Retinal pigment epithelial cell (primary cell): ENCODE data around the gene CTBP2.

Source experiments
- DNase-seq: peaks from one replicate; pipeline ENCODE4 v3.0.0-alpha.2; 2010; ENCODE audit warnings: low read depth
- H3K4me3 ChIP-seq: 2 replicates; pipeline ENCODE4 v1.5.1; 2011; ENCODE audit warnings: mild to moderate bottlenecking, low read length, control low read depth, moderate library complexity
- CTCF ChIP-seq: conservative IDR thresholded peaks from 2 replicates; pipeline ENCODE4 v1.5.1; 2011; ENCODE audit warnings: low read depth, low read length, control low read depth, inconsistent platforms

The CTBP2 gene

GRCh38 chr10:125011926-125012705, 148.2 kb downstream of the CTBP2 start:
- DNase-seq: no peak
- TF ChIP-seq CTCF: no peak
- H3K4me3 ChIP-seq: no peak overlapping the region

- no peak for DNase-seq
- TF ChIP-seq CTCF: no peak
- no peak overlapping the region for H3K4me3 ChIP-seq
Measured at GRCh38 chr10:125011171-125011925, 149.0 kb downstream of the CTBP2 start.

- TF ChIP-seq CTCF: no peak
- DNase-seq: no peak
- H3K4me3 ChIP-seq: no peak overlapping the region
Measured at GRCh38 chr10:125010362-125010761, 150.0 kb downstream of the CTBP2 start.

GRCh38 chr10:125009661-125010161, 150.7 kb downstream of the CTBP2 start:
- no peak for DNase-seq
- TF ChIP-seq CTCF: no peak

GRCh38 chr10:125008689-125009638, 151.4 kb downstream of the CTBP2 start:
- H3K4me3 ChIP-seq: no peak overlapping the region
- peak; percentile 9 for TF ChIP-seq CTCF
- DNase-seq: no peak

More at GRCh38 chr10:125009661-125010161, 150.7 kb downstream of the CTBP2 start:
- no peak overlapping the region for H3K4me3 ChIP-seq

GRCh38 chr10:125007436-125007835, 152.9 kb downstream of the CTBP2 start:
- DNase-seq: no peak
- TF ChIP-seq CTCF: no peak
- no peak overlapping the region for H3K4me3 ChIP-seq
